D721Med (cell line): ENCODE results near the gene SYCP2L.
"Not testable (repeated sequence)": the region's sequence is repeated elsewhere in the genome, so short reads cannot be mapped to it uniquely, and the experiment has no call there.

ENCODE experiments used
- DNase-seq: peaks from one replicate; pipeline ENCODE4 v3.0.0; 2011; ENCODE audit warnings: low spot score; ENCODE audit not compliant: insufficient read length
- FAIRE-seq: peaks from 2 replicates; lab custom pipeline; 2011; peaks lifted over from hg19 to GRCh38; lab: Jason Lieb, UNC
- CTCF ChIP-seq: IDR thresholded peaks from 2 replicates; pipeline ENCODE4 v1.5.1; 2012; ENCODE audit warnings: mild to moderate bottlenecking, control low read depth; ENCODE audit not compliant: insufficient read depth; ENCODE audit errors: missing control alignments

SYCP2L gene

GRCh38 chr6:10972196-10972595, 85.3 kb downstream of the SYCP2L start:
- DNase-seq: no peak
- TF ChIP-seq CTCF: no peak
- no peak for FAIRE-seq

- no peak for FAIRE-seq
- TF ChIP-seq CTCF: no peak
These were observed 89.7 kb downstream of the SYCP2L start for GRCh38 chr6:10976571-10976970.

GRCh38 chr6:10977231-10977968, 90.5 kb downstream of the SYCP2L start:
- no peak for DNase-seq
- FAIRE-seq: no peak
- no peak for TF ChIP-seq CTCF

More at GRCh38 chr6:10976571-10976970, 89.7 kb downstream of the SYCP2L start:
- no peak for DNase-seq

- FAIRE-seq (no peak), DNase-seq (no peak)
- TF ChIP-seq CTCF: no peak
These were observed 92.8 kb downstream of the SYCP2L start for GRCh38 chr6:10979603-10980002.

- FAIRE-seq (no peak), DNase-seq (no peak)
- no peak for TF ChIP-seq CTCF
These were observed 94.6 kb downstream of the SYCP2L start for GRCh38 chr6:10981409-10981808.

GRCh38 chr6:10984959-10985358, 98.1 kb downstream of the SYCP2L start:
- FAIRE-seq, DNase-seq: not testable (repeated sequence)

GRCh38 chr6:10989587-10989986, 102.7 kb downstream of the SYCP2L start:
- TF ChIP-seq CTCF: no peak
- DNase-seq (no peak), FAIRE-seq (no peak)
